Measurements from ENCODE around the gene CTSL.

CTSL gene

DNA sequence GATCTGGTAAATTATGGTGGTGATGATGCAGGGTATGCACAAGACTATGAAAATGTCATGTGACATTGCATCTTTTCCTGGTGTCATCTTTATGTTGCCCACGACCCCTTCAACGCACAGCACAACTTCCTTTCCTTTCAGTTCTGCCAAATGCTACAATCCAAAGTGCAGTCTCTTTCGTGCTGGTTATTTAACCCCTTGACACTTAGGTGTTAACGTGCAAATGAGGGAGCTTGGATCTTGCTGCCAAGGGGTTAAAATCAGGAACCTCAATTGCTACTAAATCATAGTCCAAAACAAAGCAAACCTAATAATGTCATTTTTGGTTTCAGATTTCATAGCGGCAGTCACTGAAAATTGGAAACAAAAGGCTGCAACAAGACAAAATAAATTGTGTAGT, 16.0 kb downstream of the CTSL start:
- TF ChIP-seq, protein P1, sequence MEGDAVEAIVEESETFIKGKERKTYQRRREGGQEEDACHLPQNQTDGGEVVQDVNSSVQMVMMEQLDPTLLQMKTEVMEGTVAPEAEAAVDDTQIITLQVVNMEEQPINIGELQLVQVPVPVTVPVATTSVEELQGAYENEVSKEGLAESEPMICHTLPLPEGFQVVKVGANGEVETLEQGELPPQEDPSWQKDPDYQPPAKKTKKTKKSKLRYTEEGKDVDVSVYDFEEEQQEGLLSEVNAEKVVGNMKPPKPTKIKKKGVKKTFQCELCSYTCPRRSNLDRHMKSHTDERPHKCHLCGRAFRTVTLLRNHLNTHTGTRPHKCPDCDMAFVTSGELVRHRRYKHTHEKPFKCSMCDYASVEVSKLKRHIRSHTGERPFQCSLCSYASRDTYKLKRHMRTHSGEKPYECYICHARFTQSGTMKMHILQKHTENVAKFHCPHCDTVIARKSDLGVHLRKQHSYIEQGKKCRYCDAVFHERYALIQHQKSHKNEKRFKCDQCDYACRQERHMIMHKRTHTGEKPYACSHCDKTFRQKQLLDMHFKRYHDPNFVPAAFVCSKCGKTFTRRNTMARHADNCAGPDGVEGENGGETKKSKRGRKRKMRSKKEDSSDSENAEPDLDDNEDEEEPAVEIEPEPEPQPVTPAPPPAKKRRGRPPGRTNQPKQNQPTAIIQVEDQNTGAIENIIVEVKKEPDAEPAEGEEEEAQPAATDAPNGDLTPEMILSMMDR (IDR thresholded peaks at IDR 0.05) = no peak

DNA sequence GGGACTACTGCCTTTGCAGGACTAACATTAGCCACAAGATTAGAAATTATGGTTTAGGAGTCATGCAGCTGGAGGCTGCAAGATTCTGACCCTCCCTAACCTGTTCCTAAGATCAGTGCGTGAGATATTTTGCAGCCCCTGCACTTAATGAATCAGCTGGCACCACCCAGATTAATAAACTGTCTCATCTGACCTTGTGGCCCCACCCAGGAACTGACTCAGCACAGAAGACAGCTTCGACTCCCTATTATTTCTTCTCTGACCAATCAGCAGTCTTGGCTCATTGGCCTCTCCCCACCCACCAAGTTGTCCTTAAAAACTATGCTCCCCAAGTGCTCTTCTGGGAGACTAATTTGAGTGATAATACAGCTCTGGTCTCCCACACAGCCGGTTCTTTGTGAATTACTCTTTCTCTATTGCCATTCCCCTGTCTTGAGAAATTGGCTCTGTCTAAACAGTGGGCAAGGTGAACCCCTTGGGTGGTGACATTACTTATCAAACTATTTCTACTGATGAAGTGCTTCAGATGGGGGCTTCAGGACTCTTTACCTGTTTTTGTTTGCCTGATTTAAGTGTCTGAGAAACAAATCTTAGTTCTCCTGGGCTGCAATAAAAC, 17.0 kb downstream of the CTSL start:
- TF ChIP-seq, protein P1 (IDR thresholded peaks at IDR 0.05) = no peak

- TF ChIP-seq, protein P1 (IDR thresholded peaks at IDR 0.05) = no peak
Measured at GRCh38 chr9:87746186-87746585, 20.3 kb downstream of the CTSL start.

DNA sequence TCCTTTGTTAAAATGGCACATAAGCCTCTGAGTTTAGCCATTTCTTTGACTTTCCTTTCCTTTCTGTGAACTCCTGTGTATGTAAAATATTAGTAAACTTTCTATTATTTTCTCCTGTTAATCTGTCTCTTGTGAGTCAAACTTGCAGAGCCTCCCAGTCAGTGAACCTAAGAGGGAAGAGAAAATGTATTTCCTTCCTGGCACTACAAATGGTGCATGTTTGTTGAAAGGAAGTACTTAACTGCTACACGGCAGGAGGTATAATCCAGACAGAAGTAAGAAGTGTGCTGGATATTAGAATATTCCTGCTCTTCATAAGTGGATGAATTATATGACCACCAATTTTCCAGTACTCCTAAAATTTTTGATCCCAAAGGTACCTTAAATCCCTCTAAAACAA, 23.0 kb downstream of the CTSL start:
- TF ChIP-seq, protein P1 (IDR thresholded peaks at IDR 0.05) = no peak

- TF ChIP-seq, protein P1 (IDR thresholded peaks at IDR 0.05) = no peak
Measured at GRCh38 chr9:87749335-87750035, 23.6 kb downstream of the CTSL start.

GRCh38 chr9:87750726-87751125, 24.8 kb downstream of the CTSL start:
- TF ChIP-seq, protein P1 (IDR thresholded peaks at IDR 0.05) = no peak

DNA sequence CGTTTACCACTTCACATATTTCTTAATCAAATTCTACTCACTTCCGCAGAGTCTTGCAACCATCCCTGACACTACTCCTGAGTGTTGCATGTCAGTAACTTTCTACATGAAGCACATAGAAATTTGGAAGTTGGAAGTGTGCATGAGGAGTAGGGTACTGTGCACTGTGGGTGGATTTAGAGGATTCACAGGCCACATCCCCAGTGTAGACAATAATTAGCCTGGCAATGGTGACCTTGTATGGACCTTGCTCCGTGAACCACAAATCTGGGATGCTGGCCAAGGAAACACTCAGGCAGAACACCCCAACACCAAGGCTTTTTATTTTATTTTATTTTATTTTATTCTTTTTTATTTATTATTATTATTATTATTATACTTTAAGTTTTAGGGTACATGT, 25.5 kb downstream of the CTSL start:
- TF ChIP-seq, protein P1 (IDR thresholded peaks at IDR 0.05) = no peak

Measured in LNCAP (cell line).